PC-9 (cell line): ENCODE measurements around the gene ARRB1. TPM values are rescaled to one million over a fixed set of nuclear protein-coding genes. Genes with fewer than 3 reads are reported as not detected.

Source experiments
- BruUV-seq: library from RNA; stranded (reverse); fragments of 400-500 nt; replicated peaks from 2 replicates; lab custom pipeline; 2021; lab: Mats Ljungman, UMichigan
- CTCF ChIA-PET: fragments of 300-600 bp; sonication (Branson Sonifier 250); formaldehyde crosslinking; loops from one replicate; lab custom pipeline; 2022; ENCODE audit warnings: antibody characterized with exemption; lab: Charles Lee
- POLR2A ChIA-PET: fragments of 300-600 bp; sonication (Branson Sonifier 250); formaldehyde crosslinking; loops from one replicate; lab custom pipeline; 2022; ENCODE audit warnings: antibody characterized with exemption; ENCODE audit not compliant: unreplicated experiment; lab: Charles Lee
- DNase-seq, 2 experiments: peaks; one replicate each; pipeline versions ENCODE4 v3.0.0 to v3.0.0-alpha.2; 2015 to 2022; ENCODE audit warnings: mixed read lengths in 1 of 2
- H2AFZ ChIP-seq: fragments of 200-600 bp; sonication (generic); 2 replicates; pipeline ENCODE4 v1.8.1; 2017; ENCODE audit warnings: antibody characterized with exemption
- H3F3A ChIP-seq: fragments of 200-600 bp; sonication (generic); 2 replicates; pipeline ENCODE4 v1.8.1; 2017; ENCODE audit warnings: antibody characterized with exemption, mild to moderate bottlenecking, low read depth; ENCODE audit not compliant: insufficient read depth
- H3K27ac ChIP-seq: fragments of 200-600 bp; sonication (generic); 2 replicates; pipeline ENCODE4 v1.6.1; 2016; ENCODE audit warnings: mixed run types
- H3K27me3 ChIP-seq: fragments of 200-600 bp; sonication (generic); 2 replicates; pipeline ENCODE4 v1.6.1; 2016; ENCODE audit warnings: low read depth, mixed run types; ENCODE audit not compliant: insufficient read depth
- H3K36me3 ChIP-seq: fragments of 200-600 bp; sonication (generic); 2 replicates; pipeline ENCODE4 v1.6.1; 2016; ENCODE audit warnings: low read depth, mixed run types
- H3K4me1 ChIP-seq: fragments of 200-600 bp; sonication (generic); replicated peaks from 2 replicates; pipeline ENCODE4 v1.6.1; 2016; ENCODE audit warnings: mixed run types; ENCODE audit not compliant: insufficient read depth
- H3K4me2 ChIP-seq: fragments of 200-600 bp; sonication (generic); 2 replicates; pipeline ENCODE4 v1.6.1; 2017; ENCODE audit warnings: mixed run types
- H3K4me3 ChIP-seq: fragments of 200-600 bp; sonication (generic); 2 replicates; pipeline ENCODE4 v1.6.1; 2016; ENCODE audit warnings: mixed run types
- H3K79me2 ChIP-seq: fragments of 200-600 bp; sonication (generic); 2 replicates; pipeline ENCODE4 v1.6.1; 2017; ENCODE audit warnings: low read depth, mixed run types
- H3K9me2 ChIP-seq: fragments of 200-600 bp; sonication (generic); 2 replicates; pipeline ENCODE4 v1.8.1; 2017; ENCODE audit warnings: mild to moderate bottlenecking; ENCODE audit not compliant: insufficient read depth
- H3K9me3 ChIP-seq: fragments of 200-600 bp; sonication (generic); 2 replicates; pipeline ENCODE4 v1.8.1; 2016; ENCODE audit warnings: low read depth; ENCODE audit not compliant: insufficient read depth
- H4K20me1 ChIP-seq: fragments of 200-600 bp; sonication (generic); 2 replicates; pipeline ENCODE4 v1.8.1; 2017; ENCODE audit not compliant: insufficient read depth
- EZH2 ChIP-seq: fragments of 200-600 bp; sonication (generic); IDR thresholded peaks from 2 replicates; pipeline ENCODE4 v1.8.0; 2017; ENCODE audit warnings: antibody characterized with exemption, low read depth
- intact Hi-C: fragments of 100-400 bp; cut with micrococcal nuclease; formaldehyde crosslinking; loops from one replicate; pipeline ENCODE4 v1.10.0; 2022; ENCODE audit not compliant: unreplicated experiment
- total RNA-seq: library from RNA; stranded (reverse); gene quantifications from 2 replicates; pipeline ENCODE4 v1.2.3, GENCODE V29; 2021
- TF ChIP-seq, protein P1 (sequence below): fragments of 200-600 bp; sonication (generic); conservative IDR thresholded peaks from 2 replicates; pipeline ENCODE4 v1.6.1; 2017; ENCODE audit warnings: mixed run types, antibody characterized with exemption, mild to moderate bottlenecking, moderate library complexity

ARRB1 gene
- total RNA-seq, 1 experiment from 2014 or later = 31.8 TPM

DNA sequence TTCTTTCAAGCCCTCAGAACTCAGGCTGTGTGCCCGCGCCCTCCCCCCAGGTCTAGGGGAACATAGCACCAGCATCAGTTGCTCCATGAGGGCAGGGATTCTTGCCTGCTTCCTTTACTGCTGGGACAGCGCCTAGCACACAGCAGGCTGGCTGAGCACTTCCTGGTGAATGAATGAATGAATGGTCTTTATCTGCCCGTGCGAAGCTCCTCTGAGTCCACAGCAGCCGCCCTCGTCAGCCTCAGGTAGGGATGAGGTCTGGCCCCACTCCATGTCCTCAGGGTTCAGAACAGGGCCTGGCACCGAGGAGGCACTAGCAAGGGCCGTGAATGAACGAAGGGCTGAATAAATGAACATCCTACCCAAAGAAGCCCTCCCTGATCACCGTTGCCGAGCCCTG is 27.3 kb downstream of the ARRB1 start:
- no peak overlapping the region for H3K4me2 ChIP-seq
- H3K4me1 ChIP-seq = peaks cover 12% of the 10 kb centered on the region
- no TSS peak for BruUV-seq
- intact Hi-C loops = no loop called here
- H3K79me2 ChIP-seq = no peaks in the 10 kb centered on the region
- ChIA-PET CTCF (no interaction called here), POLR2A (interaction anchor here (0.6 kb wide), 1 partner anchor 47 kb away, joined by 32 read pairs; no protein-coding TSS in a partner anchor)
- H3K9me2 ChIP-seq = no peaks in the 10 kb centered on the region
- no peak for TF ChIP-seq EZH2
- TF ChIP-seq, protein P1, sequence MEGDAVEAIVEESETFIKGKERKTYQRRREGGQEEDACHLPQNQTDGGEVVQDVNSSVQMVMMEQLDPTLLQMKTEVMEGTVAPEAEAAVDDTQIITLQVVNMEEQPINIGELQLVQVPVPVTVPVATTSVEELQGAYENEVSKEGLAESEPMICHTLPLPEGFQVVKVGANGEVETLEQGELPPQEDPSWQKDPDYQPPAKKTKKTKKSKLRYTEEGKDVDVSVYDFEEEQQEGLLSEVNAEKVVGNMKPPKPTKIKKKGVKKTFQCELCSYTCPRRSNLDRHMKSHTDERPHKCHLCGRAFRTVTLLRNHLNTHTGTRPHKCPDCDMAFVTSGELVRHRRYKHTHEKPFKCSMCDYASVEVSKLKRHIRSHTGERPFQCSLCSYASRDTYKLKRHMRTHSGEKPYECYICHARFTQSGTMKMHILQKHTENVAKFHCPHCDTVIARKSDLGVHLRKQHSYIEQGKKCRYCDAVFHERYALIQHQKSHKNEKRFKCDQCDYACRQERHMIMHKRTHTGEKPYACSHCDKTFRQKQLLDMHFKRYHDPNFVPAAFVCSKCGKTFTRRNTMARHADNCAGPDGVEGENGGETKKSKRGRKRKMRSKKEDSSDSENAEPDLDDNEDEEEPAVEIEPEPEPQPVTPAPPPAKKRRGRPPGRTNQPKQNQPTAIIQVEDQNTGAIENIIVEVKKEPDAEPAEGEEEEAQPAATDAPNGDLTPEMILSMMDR = no peak
- DNase-seq = no peak
- H3K9me3 ChIP-seq = no peaks in the 10 kb centered on the region
- H2AFZ ChIP-seq = no peak overlapping the region
- H3K27me3 ChIP-seq = no peaks in the 10 kb centered on the region
- no peak overlapping the region for H3K27ac ChIP-seq
- no peaks in the 10 kb centered on the region for H3K36me3 ChIP-seq
- peaks cover 10% of the 10 kb centered on the region; the same call in 1 of the 2 replicates for H3F3A ChIP-seq
- no peak overlapping the region for H3K4me3 ChIP-seq
- no peaks in the 10 kb centered on the region; the same call in 1 of the 2 replicates for H4K20me1 ChIP-seq

DNA sequence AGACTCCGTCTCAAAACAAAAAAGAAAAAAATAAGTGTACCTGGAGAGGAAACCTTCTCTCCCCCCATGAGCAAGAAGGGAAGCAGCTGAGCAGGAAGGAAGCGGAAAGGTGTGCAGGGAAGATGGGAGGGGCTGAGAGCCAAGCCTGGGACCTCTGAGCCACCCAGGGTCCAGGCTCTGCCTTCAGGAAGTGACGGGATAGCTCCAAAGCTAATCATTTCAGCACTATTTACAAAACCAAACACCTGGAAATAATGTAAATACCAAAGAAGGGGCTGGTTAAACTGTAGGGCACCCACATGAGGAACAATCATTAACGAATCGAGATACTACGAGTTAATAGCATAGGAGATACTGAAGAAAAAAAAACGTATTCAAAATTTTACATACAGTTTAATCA is 27.9 kb downstream of the ARRB1 start:
- Histone ChIP-seq H3K36me3 (no peaks in the 10 kb centered on the region), H3K79me2 (no peaks in the 10 kb centered on the region), H3K9me3 (no peaks in the 10 kb centered on the region), H2AFZ (no peak overlapping the region), H3K9me2 (no peaks in the 10 kb centered on the region), H3K4me2 (no peak overlapping the region), H4K20me1 (peaks cover 6% of the 10 kb centered on the region; the same call in 1 of the 2 replicates), H3K4me1 (peaks cover 7% of the 10 kb centered on the region), H3F3A (peaks cover 8% of the 10 kb centered on the region; the same call in 1 of the 2 replicates), H3K27me3 (no peaks in the 10 kb centered on the region), H3K4me3 (no peak overlapping the region), H3K27ac (no peak overlapping the region)
- intact Hi-C loops = no loop called here
- no TSS peak for BruUV-seq
- ChIA-PET POLR2A (no interaction called here), CTCF (no interaction called here)
- no peak for DNase-seq
- TF ChIP-seq, protein P1 = no peak
- TF ChIP-seq EZH2 = no peak

GRCh38 chr11:75320643-75321042 is 30.8 kb downstream of the ARRB1 start:
- H4K20me1 ChIP-seq = peaks cover 15% of the 10 kb centered on the region
- BruUV-seq = no TSS peak
- no peaks in the 10 kb centered on the region for H3K4me1 ChIP-seq
- no peaks in the 10 kb centered on the region for H3K9me3 ChIP-seq
- no peaks in the 10 kb centered on the region; the same call in 1 of the 2 replicates for H3F3A ChIP-seq
- CTCF ChIA-PET = no interaction called here
- H3K9me2 ChIP-seq = no peaks in the 10 kb centered on the region
- no peak overlapping the region for H3K4me3 ChIP-seq
- H3K27ac ChIP-seq = no peak overlapping the region
- no peaks in the 10 kb centered on the region for H3K79me2 ChIP-seq
- no peaks in the 10 kb centered on the region for H3K27me3 ChIP-seq
- intact Hi-C loops = no loop called here
- no peak for DNase-seq
- H3K36me3 ChIP-seq = no peaks in the 10 kb centered on the region
- H2AFZ ChIP-seq = no peak overlapping the region
- POLR2A ChIA-PET = no interaction called here
- H3K4me2 ChIP-seq = no peak overlapping the region
- TF ChIP-seq, protein P1 = no peak
- TF ChIP-seq EZH2 = no peak
